Astrocyte of the spinal cord (primary cell): Measurements from ENCODE around the gene SCN8A.
"Not testable (repeated sequence)": the region's sequence is repeated elsewhere in the genome, so short reads cannot be mapped to it uniquely, and the experiment has no call there.

Experiments used
- DNase-seq: peaks from one replicate; pipeline ENCODE4 v3.0.0; 2011; ENCODE audit warnings: low read depth, low spot score
- H3K4me3 ChIP-seq: 2 replicates; pipeline ENCODE4 v1.5.1; 2011; ENCODE audit warnings: low read depth, mild to moderate bottlenecking, low read length, moderate library complexity
- CTCF ChIP-seq: IDR thresholded peaks from 2 replicates; pipeline ENCODE4 v1.5.1; 2012; ENCODE audit warnings: low read depth, mild to moderate bottlenecking, low read length, inconsistent platforms
- in situ Hi-C: cut with HindIII; loops from 2 replicates; pipeline ENCODE4 v1.10.0; 2017; ENCODE audit warnings: low sequenced_read_pairs

Gene SCN8A

GRCh38 chr12:51823875-51824565, 233.0 kb downstream of the SCN8A start:
- TF ChIP-seq CTCF, result peak; percentile 62
- DNase-seq, result peak; percentile 54
- in situ Hi-C loops, result no loop called here
- H3K4me3 ChIP-seq, result no peak overlapping the region

- in situ Hi-C loops, result no loop called here
- TF ChIP-seq CTCF, result no peak
- DNase-seq, result no peak
- H3K4me3 ChIP-seq, result no peak overlapping the region
These were observed 234.2 kb downstream of the SCN8A start for GRCh38 chr12:51825216-51825615.

DNA sequence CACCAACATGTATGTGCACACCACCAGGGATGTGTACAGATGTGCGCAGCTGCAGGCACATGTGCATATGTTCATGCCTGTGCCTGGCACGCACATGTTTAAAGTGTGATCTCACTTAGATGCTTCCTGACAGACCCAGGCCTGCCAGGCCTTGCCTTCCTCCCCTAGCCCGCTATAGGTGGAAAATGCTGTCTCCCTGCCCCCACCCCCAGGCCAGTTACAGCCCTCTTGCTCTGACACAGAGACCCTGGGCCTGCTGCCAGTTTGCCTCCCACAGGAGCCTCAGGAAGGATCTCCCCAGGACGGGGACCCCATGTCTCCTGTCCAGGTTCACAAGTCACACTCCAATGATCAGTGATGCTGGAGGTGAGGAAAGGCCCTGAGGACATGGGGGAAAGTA, 235.8 kb downstream of the SCN8A start:
- DNase-seq, result no peak
- no peak overlapping the region for H3K4me3 ChIP-seq
- in situ Hi-C loops, result no loop called here
- TF ChIP-seq CTCF, result no peak

GRCh38 chr12:51827925-51828818, 237.1 kb downstream of the SCN8A start:
- DNase-seq, result peak; percentile 33
- in situ Hi-C loops, result no loop called here
- H3K4me3 ChIP-seq, result no peak overlapping the region
- TF ChIP-seq CTCF, result no peak

DNA sequence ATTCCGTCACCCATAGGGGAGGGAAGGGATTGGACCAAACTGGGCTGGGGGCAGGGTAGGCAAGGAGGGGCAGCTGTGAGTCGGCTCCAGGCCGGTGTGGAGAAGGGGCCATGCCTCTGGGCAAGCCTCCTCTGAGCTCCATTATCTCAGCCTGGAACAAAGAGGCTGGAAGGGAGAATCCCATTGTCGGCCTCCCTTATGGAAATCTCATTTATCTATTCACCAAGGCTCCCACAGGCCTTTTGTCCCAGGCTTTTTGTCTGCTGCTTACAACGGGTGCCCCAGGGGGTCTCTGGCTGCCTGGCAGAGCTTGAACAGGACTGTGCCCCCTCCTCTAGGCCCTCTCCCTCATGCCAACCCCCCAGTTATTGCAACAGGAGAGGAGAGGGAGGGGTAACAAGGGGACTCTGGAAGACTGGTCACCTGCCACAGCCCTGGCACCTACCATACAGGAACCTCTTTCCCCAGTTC, 238.0 kb downstream of the SCN8A start:
- no peak overlapping the region for H3K4me3 ChIP-seq
- no peak for TF ChIP-seq CTCF
- in situ Hi-C loops, result no loop called here
- no peak for DNase-seq

- in situ Hi-C loops, result no loop called here
- no peak overlapping the region for H3K4me3 ChIP-seq
- no peak for TF ChIP-seq CTCF
- no peak for DNase-seq
These were observed 238.6 kb downstream of the SCN8A start for GRCh38 chr12:51829641-51830040.

DNA sequence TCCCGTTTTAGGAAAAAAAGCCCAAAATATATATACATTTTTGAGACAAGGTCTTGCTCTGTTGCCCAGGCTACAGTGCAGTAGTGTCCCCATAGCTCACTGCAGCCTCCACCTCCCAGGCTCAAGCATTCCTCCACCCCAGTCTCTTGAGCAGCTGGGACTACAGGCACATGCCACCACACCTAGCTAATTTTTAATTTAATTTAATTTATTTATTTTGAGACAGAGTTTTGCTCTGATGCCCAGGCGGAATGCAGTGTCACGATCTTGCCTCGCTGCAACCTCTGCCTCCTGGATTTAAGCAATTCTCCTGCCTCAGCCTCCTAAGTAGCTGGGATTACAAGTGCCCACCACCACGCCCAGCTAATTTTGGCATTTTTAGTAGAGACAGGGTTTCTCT, 240.8 kb downstream of the SCN8A start:
- DNase-seq, H3K4me3 ChIP-seq, in situ Hi-C loops: not testable (repeated sequence)
